OCI-LY3 (cell line): ENCODE data around the gene HBQ1.
"Not testable (repeated sequence)": the region's sequence is repeated elsewhere in the genome, so short reads cannot be mapped to it uniquely, and the experiment has no call there.

Experiments
- H2AFZ ChIP-seq: fragments of 200-600, 300-600 bp; shearing (Covaris generic); 2 replicates; pipeline ENCODE4 v1.6.0; 2014; ENCODE audit warnings: antibody characterized with exemption, low read depth, low read length
- H3K27ac ChIP-seq: fragments of 200-600, 300-600 bp; sonication (generic); 2 replicates; pipeline ENCODE4 v1.5.1; 2014; ENCODE audit warnings: mild to moderate bottlenecking, low read length, moderate library complexity, mixed read lengths
- H3K27me3 ChIP-seq: fragments of 200-600, 300-600 bp; sonication (generic); 2 replicates; pipeline ENCODE4 v1.6.1; 2014; ENCODE audit warnings: low read depth, low read length, mixed read lengths
- H3K36me3 ChIP-seq: fragments of 200-600, 300-600 bp; sonication (generic); replicated peaks from 2 replicates; pipeline ENCODE3; 2014; ENCODE audit warnings: low read depth, low read length, mixed read lengths
- H3K4me1 ChIP-seq: fragments of 300-600, 200-600 bp; sonication (generic); 2 replicates; pipeline ENCODE4 v1.6.1; 2014; ENCODE audit warnings: low read length, mixed read lengths
- H3K4me2 ChIP-seq: fragments of 200-600, 300-600 bp; sonication (generic); 2 replicates; pipeline ENCODE4 v1.6.1; 2014; ENCODE audit warnings: low read length, mixed read lengths
- H3K4me3 ChIP-seq: fragments of 300-600, 200-600 bp; sonication (generic); 2 replicates; pipeline ENCODE4 v1.5.1; 2014; ENCODE audit warnings: antibody characterized with exemption, mild to moderate bottlenecking, low read length, moderate library complexity
- H3K79me2 ChIP-seq: fragments of 300-600, 200-600 bp; shearing (Covaris generic); 2 replicates; pipeline ENCODE4 v1.6.1; 2014; ENCODE audit warnings: mild to moderate bottlenecking, low read length, mixed read lengths
- H3K9ac ChIP-seq: fragments of 300-600, 200-600 bp; shearing (Covaris generic); 2 replicates; pipeline ENCODE4 v1.6.0; 2014; ENCODE audit warnings: mild to moderate bottlenecking, low read length, moderate library complexity
- H3K9me3 ChIP-seq: fragments of 200-600, 300-600 bp; shearing (Covaris generic); 2 replicates; pipeline ENCODE4 v1.6.1; 2014; ENCODE audit warnings: low read length, mixed read lengths; ENCODE audit not compliant: insufficient read depth
- H4K20me1 ChIP-seq: fragments of 200-600, 300-600 bp; sonication (generic); 2 replicates; pipeline ENCODE4 v1.6.1; 2016; ENCODE audit warnings: low read length, mixed read lengths; ENCODE audit not compliant: insufficient read depth
- EZH2phosphoT487 ChIP-seq: fragments of 200-600 bp; shearing (Covaris generic); IDR thresholded peaks from 2 replicates; pipeline ENCODE4 v1.6.1; 2018; ENCODE audit warnings: antibody characterized with exemption, mixed run types, low read depth
- TF ChIP-seq, protein P1 (sequence below): fragments of 200-600, 300-600 bp; sonication (generic); IDR thresholded peaks from 2 replicates; pipeline ENCODE4 v1.5.1; 2014; ENCODE audit warnings: antibody characterized with exemption, low read length, low read depth

HBQ1 gene

DNA sequence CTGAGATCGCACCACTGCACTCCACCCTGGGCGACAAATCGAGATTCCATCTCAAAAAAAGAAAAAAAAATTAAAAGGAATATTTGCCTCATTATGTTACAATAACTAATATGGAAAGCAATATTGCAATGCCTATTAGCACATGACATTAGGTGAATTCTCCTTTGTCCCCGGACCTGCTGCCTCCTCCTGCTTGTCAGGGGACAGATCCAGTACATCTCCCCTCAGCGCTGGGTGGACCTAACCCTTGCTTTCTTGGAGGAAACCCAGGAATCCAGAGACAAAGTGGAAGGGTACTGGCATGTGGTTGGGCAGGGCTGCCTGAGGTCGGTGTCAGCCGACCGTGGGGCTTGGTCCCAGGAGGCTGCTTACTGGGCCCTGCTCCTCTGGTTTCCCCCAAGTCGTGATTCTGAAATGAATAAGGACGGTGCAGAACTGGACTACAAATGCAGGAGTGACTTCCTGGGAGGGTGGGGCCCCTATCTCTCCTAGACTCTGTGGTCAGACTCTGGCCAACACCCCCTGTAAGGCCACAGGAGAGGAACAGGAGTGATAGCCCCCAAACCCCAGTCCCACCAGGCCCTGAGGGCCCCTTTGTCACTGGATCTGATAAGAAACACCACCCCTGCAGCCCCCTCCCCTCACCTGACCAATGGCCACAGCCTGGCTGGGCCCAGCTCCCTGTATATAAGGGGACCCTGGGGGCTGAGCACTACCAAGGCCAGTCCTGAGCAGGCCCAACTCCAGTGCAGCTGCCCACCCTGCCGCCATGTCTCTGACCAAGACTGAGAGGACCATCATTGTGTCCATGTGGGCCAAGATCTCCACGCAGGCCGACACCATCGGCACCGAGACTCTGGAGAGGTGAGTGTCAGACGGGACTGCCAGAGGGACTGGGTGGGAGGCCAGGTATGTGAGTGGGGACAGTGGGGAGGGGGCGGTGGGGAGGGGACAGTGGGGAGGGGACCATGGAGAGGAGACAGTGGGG lies 27.8 kb upstream of the HBQ1 start, which contains the start of gene HBZ:
Gene HBZ (plus strand): TSS at position 504 of the 988 bp plus-strand sequence. CDS start 266 bp downstream, at position 770.
- H4K20me1 ChIP-seq, result no peaks in the 10 kb centered on the region
- no peaks in the 10 kb centered on the region for H3K27me3 ChIP-seq
- no peak within 1 kb of the TSS for H3K9ac ChIP-seq
- H3K4me3 ChIP-seq, result no peak within 1 kb of the TSS
- H2AFZ ChIP-seq, result no peak within 1 kb of the TSS
- H3K4me1 ChIP-seq, result peaks cover 5% of the 10 kb centered on the region
- no peak for TF ChIP-seq EZH2phosphoT487
- TF ChIP-seq, protein P1, sequence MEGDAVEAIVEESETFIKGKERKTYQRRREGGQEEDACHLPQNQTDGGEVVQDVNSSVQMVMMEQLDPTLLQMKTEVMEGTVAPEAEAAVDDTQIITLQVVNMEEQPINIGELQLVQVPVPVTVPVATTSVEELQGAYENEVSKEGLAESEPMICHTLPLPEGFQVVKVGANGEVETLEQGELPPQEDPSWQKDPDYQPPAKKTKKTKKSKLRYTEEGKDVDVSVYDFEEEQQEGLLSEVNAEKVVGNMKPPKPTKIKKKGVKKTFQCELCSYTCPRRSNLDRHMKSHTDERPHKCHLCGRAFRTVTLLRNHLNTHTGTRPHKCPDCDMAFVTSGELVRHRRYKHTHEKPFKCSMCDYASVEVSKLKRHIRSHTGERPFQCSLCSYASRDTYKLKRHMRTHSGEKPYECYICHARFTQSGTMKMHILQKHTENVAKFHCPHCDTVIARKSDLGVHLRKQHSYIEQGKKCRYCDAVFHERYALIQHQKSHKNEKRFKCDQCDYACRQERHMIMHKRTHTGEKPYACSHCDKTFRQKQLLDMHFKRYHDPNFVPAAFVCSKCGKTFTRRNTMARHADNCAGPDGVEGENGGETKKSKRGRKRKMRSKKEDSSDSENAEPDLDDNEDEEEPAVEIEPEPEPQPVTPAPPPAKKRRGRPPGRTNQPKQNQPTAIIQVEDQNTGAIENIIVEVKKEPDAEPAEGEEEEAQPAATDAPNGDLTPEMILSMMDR, result no peak
- no peaks in the 10 kb centered on the region for H3K36me3 ChIP-seq
- peak within 1 kb of the TSS; percentile 3; the same call in 1 of the 2 replicates for H3K4me2 ChIP-seq
- H3K27ac ChIP-seq, result no peak within 1 kb of the TSS
- no peaks in the 10 kb centered on the region for H3K9me3 ChIP-seq
- H3K79me2 ChIP-seq, result no peaks in the 10 kb centered on the region

DNA sequence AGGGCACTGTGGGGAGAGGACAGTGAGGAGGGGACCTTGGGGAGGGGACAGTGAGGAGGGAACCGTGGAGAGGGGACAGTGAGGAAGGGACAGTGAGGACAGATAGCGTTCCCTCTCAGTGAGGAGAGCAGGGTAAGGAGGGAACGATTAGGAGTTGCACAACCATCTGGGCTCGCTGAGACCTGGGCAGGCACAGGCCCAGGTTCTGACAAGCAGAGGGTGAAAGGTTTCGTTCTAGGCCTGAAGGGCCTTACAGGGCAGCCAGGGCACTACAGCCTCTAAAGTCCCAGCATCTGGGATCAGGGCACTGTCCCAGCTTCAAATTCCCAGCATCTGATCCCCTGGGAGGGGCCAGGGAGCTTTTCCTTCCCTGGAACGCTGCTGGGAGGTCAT lies 27.1 kb upstream of the HBQ1 start:
- not testable (repeated sequence) for H3K9ac ChIP-seq, H3K4me3 ChIP-seq, H3K4me1 ChIP-seq, H2AFZ ChIP-seq, H3K9me3 ChIP-seq, H4K20me1 ChIP-seq, H3K36me3 ChIP-seq, H3K4me2 ChIP-seq, H3K27me3 ChIP-seq, H3K79me2 ChIP-seq, H3K27ac ChIP-seq

DNA sequence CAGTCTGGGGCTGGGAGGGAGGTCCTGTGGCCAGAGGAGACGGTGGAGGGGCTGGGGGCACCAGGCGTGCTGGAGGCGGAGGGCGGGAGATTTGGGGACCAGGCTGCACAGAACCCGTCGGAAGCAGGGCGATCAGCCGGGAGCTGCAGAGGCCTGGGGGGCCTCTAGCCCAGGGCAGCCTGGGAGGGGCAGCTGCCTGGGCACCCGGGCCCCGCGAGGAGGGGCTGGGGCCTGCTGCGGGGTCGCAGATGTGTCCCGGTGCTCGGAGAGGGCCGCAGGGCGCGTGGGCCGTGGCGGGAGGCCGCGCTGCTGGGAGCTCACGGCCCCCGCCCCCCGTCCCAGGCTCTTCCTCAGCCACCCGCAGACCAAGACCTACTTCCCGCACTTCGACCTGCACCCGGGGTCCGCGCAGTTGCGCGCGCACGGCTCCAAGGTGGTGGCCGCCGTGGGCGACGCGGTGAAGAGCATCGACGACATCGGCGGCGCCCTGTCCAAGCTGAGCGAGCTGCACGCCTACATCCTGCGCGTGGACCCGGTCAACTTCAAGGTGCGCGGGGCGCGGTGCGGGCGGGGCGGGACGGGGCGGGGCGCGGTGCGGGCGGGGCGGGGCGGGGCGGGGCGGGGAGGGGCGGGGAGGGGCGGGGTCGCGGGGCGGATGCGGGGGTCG lies 26.6 kb upstream of the HBQ1 start:
- H4K20me1 ChIP-seq, H3K4me1 ChIP-seq, H3K27ac ChIP-seq, H3K9ac ChIP-seq, H2AFZ ChIP-seq, H3K4me3 ChIP-seq, H3K9me3 ChIP-seq, H3K27me3 ChIP-seq, H3K79me2 ChIP-seq, H3K4me2 ChIP-seq, H3K36me3 ChIP-seq: not testable (repeated sequence)

DNA sequence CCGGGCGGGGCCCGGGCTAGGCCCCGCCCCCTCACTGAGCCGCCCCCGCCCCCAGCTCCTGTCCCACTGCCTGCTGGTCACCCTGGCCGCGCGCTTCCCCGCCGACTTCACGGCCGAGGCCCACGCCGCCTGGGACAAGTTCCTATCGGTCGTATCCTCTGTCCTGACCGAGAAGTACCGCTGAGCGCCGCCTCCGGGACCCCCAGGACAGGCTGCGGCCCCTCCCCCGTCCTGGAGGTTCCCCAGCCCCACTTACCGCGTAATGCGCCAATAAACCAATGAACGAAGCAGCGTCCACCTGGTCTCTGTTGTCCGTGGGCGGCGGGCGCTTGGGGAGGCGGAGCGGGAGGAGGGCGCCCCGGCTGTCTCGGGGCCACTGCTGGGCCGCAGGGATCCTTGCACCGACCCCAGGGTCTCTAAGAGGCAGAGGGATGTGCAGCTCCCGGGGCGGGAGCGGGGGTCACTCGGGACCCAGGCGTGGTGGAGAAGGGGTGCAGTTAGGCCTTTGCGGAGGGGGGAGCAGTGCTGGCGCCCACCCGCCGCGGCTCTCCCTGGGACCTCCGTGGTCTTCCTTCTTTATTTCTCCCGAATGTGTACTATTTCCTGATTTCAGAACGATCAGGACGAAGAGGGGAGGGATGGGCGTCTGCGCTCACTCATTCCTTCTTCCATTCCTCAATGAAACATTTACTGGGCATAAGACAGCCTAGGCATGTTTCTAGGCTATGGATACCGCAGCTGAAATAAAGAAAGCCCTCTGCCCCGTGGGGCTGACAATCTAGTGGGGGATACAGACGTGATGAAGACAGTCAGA lies 25.8 kb upstream of the HBQ1 start:
- no peaks in the 10 kb centered on the region for H3K36me3 ChIP-seq
- no peak for TF ChIP-seq EZH2phosphoT487
- TF ChIP-seq, protein P1, result no peak
- H3K79me2 ChIP-seq, result no peaks in the 10 kb centered on the region
- H3K9ac ChIP-seq, result no peak overlapping the region
- H2AFZ ChIP-seq, result no peak overlapping the region
- H3K27ac ChIP-seq, result no peak overlapping the region
- H3K27me3 ChIP-seq, result no peaks in the 10 kb centered on the region
- H4K20me1 ChIP-seq, result no peaks in the 10 kb centered on the region
- no peak overlapping the region for H3K4me3 ChIP-seq
- no peak overlapping the region for H3K4me2 ChIP-seq
- no peaks in the 10 kb centered on the region for H3K9me3 ChIP-seq
- peaks cover 5% of the 10 kb centered on the region for H3K4me1 ChIP-seq
